HG03139 (cell line): ENCODE data around the gene MB21D2.

Source experiments
- ATAC-seq: cut with Tn5 transposase; IDR thresholded peaks from one replicate; pipeline ENCODE4 v1.9.1; 2021; ENCODE audit not compliant: unreplicated experiment

MB21D2 gene

GRCh38 chr3:192835818-192836815 is 81.5 kb downstream of the MB21D2 start:
- ATAC-seq, result no peak

DNA sequence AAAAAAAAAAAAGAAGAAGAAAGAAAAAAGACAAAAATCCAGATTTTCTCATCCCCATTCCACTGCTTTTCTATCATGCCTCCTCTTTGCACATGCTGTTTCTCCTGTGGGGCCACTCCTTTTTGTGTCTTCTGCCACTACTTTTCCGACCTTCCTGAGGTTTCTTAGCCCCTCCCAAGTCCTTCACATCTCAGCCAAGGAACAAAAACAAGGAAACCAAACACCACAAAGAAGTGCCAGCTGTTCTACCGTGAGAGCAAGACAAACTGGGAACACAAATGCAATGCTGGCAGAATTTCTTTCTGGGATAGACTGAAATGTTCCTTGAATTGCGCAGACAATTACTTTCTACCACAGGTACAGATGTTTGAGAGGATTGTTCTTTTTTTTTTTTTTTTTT is 83.2 kb downstream of the MB21D2 start:
- no peak for ATAC-seq

GRCh38 chr3:192833177-192833890 is 84.3 kb downstream of the MB21D2 start:
- no peak for ATAC-seq

DNA sequence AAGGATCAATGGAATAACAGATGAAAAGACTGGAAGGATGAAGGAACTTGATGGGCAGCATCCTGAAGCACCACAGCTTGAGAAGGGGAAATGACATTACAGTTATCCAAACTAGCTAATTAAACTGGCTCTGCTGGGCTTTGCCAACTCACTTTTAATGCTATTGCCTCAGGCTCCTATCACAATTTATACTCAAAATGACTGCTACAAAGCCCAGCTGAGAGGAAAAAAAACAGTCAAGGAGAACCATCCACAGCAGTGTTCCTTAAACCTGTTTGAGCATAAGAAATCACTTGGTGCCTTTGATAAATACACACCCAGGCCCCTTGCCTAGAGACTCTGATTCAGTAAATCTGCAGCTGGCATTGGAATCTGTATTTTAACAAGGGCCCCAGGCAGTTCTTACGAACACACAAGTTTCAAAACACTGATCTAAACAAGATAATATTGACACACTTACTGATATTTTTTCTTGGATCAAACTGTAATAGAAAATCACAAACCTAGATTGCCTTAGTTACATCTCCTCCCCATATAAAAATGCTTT is 85.8 kb downstream of the MB21D2 start:
- no peak for ATAC-seq

DNA sequence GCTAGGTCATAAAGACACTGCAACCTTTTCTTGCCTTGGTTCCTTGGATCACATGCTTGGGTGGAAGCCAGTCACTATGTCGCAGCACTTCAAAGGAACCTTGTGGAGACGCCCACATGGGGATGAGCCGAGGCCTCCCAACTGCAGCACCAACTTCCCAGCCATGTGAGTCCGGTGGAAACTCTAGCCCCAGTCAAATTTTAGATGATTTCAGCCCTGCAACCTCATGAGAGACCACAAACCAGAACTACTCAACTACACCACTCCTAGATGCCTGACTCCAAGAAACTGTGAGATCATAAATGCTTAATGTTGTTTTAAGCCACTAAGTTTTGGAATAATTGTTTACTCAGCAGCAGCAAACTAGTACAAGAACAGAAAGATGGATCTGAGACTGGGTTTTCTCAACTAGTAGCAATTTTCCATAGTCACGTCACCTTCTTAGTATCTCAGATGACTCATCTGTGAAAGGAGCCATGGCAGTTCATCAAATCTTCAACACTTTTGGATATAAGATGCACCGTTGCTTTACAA is 86.5 kb downstream of the MB21D2 start:
- ATAC-seq, result no peak

- ATAC-seq, result no peak
These were observed 87.2 kb downstream of the MB21D2 start for GRCh38 chr3:192830291-192831110.

GRCh38 chr3:192827863-192828594 is 89.6 kb downstream of the MB21D2 start:
- no peak for ATAC-seq

GRCh38 chr3:192827208-192827607 is 90.4 kb downstream of the MB21D2 start:
- no peak for ATAC-seq

- ATAC-seq, result no peak
These were observed 91.2 kb downstream of the MB21D2 start for GRCh38 chr3:192826214-192827006.

DNA sequence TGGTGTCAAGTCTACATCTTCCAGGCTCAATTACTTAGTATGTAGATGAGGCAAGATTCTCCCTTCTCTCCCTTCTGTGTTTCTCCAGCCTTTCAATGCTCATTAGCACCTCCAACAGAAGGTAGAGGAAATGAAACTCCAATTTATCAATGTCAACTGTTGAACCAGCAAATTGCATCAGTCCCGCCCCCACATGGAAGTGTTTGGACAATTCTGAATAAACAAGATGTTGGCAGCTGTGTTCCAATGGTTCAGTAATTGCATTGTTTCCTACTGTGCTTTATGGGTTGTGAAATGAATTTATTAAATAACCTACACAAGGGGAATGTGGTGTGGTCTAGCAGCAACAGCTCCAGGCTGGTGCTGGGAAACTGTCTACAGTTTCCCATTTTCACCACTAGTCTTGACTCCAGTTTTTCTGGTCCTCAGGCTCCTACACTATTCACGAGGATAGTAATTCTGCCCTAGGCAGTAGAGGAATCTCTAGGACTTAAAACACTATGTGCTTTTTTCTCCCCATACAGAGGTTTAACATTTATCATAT is 91.9 kb downstream of the MB21D2 start:
- ATAC-seq, result no peak

GRCh38 chr3:192825216-192825615 is 92.4 kb downstream of the MB21D2 start:
- no peak for ATAC-seq

DNA sequence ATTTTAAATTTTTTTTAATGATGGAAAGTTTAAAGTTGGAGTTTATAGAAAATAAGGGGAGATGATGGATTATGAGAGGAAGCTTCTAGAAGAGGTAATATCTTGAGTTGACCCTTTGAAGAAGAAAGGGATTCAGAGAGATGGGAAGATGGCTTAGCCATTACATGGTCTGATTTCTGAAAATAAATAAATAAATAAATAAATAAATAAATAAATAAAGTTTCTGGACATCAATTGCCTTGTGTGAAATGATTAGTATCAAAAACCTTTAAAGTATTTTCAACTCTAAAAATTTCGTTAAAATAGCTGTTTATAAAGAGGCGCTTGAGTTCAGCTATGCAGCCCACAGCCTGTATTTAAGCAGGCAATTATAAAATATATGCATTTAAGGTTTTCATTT is 93.3 kb downstream of the MB21D2 start:
- no peak for ATAC-seq

DNA sequence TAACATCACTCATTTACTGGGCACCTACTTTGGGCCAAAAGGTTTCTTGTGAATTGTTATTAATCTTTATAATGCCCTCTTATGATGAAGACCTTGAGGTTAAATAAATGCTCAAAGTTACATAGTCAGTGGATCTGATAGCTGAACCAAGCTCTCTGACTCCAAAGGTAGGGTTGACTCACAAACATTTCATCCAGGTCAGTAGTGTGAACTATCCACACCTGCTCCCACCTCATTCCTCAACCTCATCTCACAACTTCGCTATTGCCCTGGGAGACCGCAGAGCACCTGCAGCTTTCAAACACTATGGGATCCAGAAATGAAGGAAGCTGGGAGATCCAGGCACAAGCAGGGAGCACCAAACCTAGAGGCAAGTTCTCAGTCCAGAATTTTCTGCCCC is 96.5 kb downstream of the MB21D2 start:
- no peak for ATAC-seq

DNA sequence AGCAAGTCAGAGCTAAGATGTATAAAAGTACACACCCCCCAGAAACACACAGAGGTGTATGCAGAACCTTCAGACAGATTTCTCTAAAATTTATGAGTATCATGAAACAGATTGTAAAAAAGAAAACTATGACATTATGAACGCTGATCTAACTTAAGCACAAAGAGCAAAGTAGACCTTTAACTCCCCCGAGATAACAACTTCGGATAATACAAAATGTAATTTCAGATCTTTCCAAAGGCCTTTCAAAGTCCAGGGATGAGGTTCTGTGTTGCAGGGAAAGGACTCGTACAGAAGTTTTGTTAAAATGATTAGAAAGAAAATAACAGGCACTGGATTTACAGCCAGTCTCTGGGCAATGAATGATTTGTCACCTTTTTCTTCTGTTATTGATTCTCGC is 97.5 kb downstream of the MB21D2 start:
- ATAC-seq, result no peak

- no peak for ATAC-seq
These were observed 98.6 kb downstream of the MB21D2 start for GRCh38 chr3:192819001-192819569.

- no peak for ATAC-seq
These were observed 99.5 kb downstream of the MB21D2 start for GRCh38 chr3:192818126-192818525.

- no peak for ATAC-seq
These were observed 100.2 kb downstream of the MB21D2 start for GRCh38 chr3:192817506-192817905.

- ATAC-seq, result no peak
These were observed 100.6 kb downstream of the MB21D2 start for GRCh38 chr3:192817053-192817452.

GRCh38 chr3:192816351-192816750 is 101.3 kb downstream of the MB21D2 start:
- no peak for ATAC-seq
